Brain microvascular endothelial cell (primary cell): ENCODE data around the gene BMP7.

Experiments
- DNase-seq: peaks from one replicate; pipeline ENCODE4 v3.0.0-alpha.2; 2020
- H3K27ac ChIP-seq: fragments of 250-450 bp; sonication (Bioruptor Pico); 2 replicates; pipeline ENCODE4 v1.5.1; 2020; ENCODE audit warnings: mild to moderate bottlenecking, moderate library complexity
- H3K27me3 ChIP-seq: fragments of 250-450 bp; sonication (Bioruptor Pico); replicated peaks from 2 replicates; pipeline ENCODE4 v1.5.1; 2020; ENCODE audit warnings: mild to moderate bottlenecking
- H3K36me3 ChIP-seq: fragments of 250-450 bp; sonication (Bioruptor Pico); replicated peaks from 2 replicates; pipeline ENCODE4 v1.5.1; 2020; ENCODE audit warnings: mild to moderate bottlenecking
- H3K4me3 ChIP-seq: 2 replicates; pipeline ENCODE4 v1.5.1; 2011; ENCODE audit warnings: low read depth, mild to moderate bottlenecking, control low read depth, low read length, moderate library complexity
- CTCF ChIP-seq: IDR thresholded peaks from 2 replicates; pipeline ENCODE4 v1.5.1; 2011; ENCODE audit warnings: low read depth, mild to moderate bottlenecking, moderate library complexity, low read length, control low read depth, inconsistent platforms; ENCODE audit errors: missing control alignments
- in situ Hi-C: cut with HindIII; loops from 2 replicates; pipeline ENCODE4 v1.10.0; 2017; ENCODE audit warnings: low sequenced_read_pairs, low pct_ligation_motif_present

The BMP7 gene

GRCh38 chr20:57238089-57238488 lies 28.4 kb downstream of the BMP7 start:
- Histone ChIP-seq H3K27me3 (no peaks in the 10 kb centered on the region), H3K36me3 (no peaks in the 10 kb centered on the region), H3K4me3 (no peak overlapping the region), H3K27ac (no peak overlapping the region)
- DNase-seq, result no peak
- no peak for TF ChIP-seq CTCF
- in situ Hi-C loops, result no loop called here

- Histone ChIP-seq H3K27ac (no peak overlapping the region), H3K36me3 (no peaks in the 10 kb centered on the region), H3K4me3 (no peak overlapping the region), H3K27me3 (no peaks in the 10 kb centered on the region)
- no peak for TF ChIP-seq CTCF
- in situ Hi-C loops, result no loop called here
- DNase-seq, result no peak
Measured at GRCh38 chr20:57237585-57237953, 28.9 kb downstream of the BMP7 start.

- DNase-seq, result no peak
- no peaks in the 10 kb centered on the region for H3K27me3 ChIP-seq
- H3K4me3 ChIP-seq, result no peak overlapping the region
- no peaks in the 10 kb centered on the region for H3K36me3 ChIP-seq
- in situ Hi-C loops, result no loop called here
- no peak for TF ChIP-seq CTCF
- H3K27ac ChIP-seq, result no peak overlapping the region
Measured at GRCh38 chr20:57236813-57237584, 29.4 kb downstream of the BMP7 start.

- Histone ChIP-seq H3K27ac (no peak overlapping the region), H3K27me3 (no peaks in the 10 kb centered on the region), H3K4me3 (no peak overlapping the region), H3K36me3 (no peaks in the 10 kb centered on the region)
- no peak for TF ChIP-seq CTCF
- no peak for DNase-seq
- in situ Hi-C loops, result no loop called here
Measured at GRCh38 chr20:57234556-57235251, 31.7 kb downstream of the BMP7 start.

GRCh38 chr20:57231951-57232428 lies 34.5 kb downstream of the BMP7 start:
- no peak overlapping the region for H3K27ac ChIP-seq
- H3K27me3 ChIP-seq, result no peaks in the 10 kb centered on the region
- H3K36me3 ChIP-seq, result no peaks in the 10 kb centered on the region
- DNase-seq, result no peak
- in situ Hi-C loops, result no loop called here
- no peak overlapping the region for H3K4me3 ChIP-seq
- TF ChIP-seq CTCF, result no peak

- Histone ChIP-seq H3K27ac (no peak overlapping the region), H3K4me3 (no peak overlapping the region), H3K27me3 (no peaks in the 10 kb centered on the region), H3K36me3 (no peaks in the 10 kb centered on the region)
- TF ChIP-seq CTCF, result no peak
- DNase-seq, result no peak
- in situ Hi-C loops, result no loop called here
Measured at GRCh38 chr20:57231161-57231560, 35.3 kb downstream of the BMP7 start.
